RPMI7951 (cell line): Measurements from ENCODE around the gene XXYLT1. TPM values are rescaled to one million over a fixed set of nuclear protein-coding genes. Genes with fewer than 3 reads are reported as not detected.
A peak's percentile ranks its signal among the peaks of the same experiment; 100 is the strongest.
"Not testable (repeated sequence)": the region's sequence is repeated elsewhere in the genome, so short reads cannot be mapped to it uniquely, and the experiment has no call there.

ENCODE experiments used
- DNase-seq: peaks from one replicate; pipeline ENCODE4 v3.0.0-alpha.2; 2012; ENCODE audit warnings: low read depth
- total RNA-seq: library from RNA; depleted of rRNA; stranded (reverse); fragments of >200 nt; shearing (Covaris generic); gene quantifications from 2 replicates; pipeline ENCODE4 v1.2.3, GENCODE V29; 2014

XXYLT1 gene
- total RNA-seq, 1 experiment from 2014 or later, result 24.2 TPM

- DNase-seq, result peak; percentile 32
Measured at GRCh38 chr3:195226900-195227447, 44.0 kb downstream of the XXYLT1 start.

- no peak for DNase-seq
Measured at GRCh38 chr3:195226445-195226844, 44.5 kb downstream of the XXYLT1 start.

- DNase-seq, result no peak
Measured at GRCh38 chr3:195224980-195225580, 45.9 kb downstream of the XXYLT1 start.

- DNase-seq, result no peak
Measured at GRCh38 chr3:195224156-195224979, 46.6 kb downstream of the XXYLT1 start.

- DNase-seq, result no peak
Measured at GRCh38 chr3:195221876-195222617, 48.9 kb downstream of the XXYLT1 start.

GRCh38 chr3:195221015-195221853 lies 49.7 kb downstream of the XXYLT1 start:
- peak; percentile 69 for DNase-seq

GRCh38 chr3:195219351-195220230 lies 51.4 kb downstream of the XXYLT1 start:
- no peak for DNase-seq

GRCh38 chr3:195218331-195218730 lies 52.6 kb downstream of the XXYLT1 start:
- not testable (repeated sequence) for DNase-seq

GRCh38 chr3:195215576-195215975 lies 55.4 kb downstream of the XXYLT1 start:
- not testable (repeated sequence) for DNase-seq

- no peak for DNase-seq
Measured at GRCh38 chr3:195214381-195214780, 56.6 kb downstream of the XXYLT1 start.

GRCh38 chr3:195213639-195214315 lies 57.2 kb downstream of the XXYLT1 start:
- DNase-seq, result no peak

- no peak for DNase-seq
Measured at GRCh38 chr3:195212749-195213375, 58.1 kb downstream of the XXYLT1 start.

GRCh38 chr3:195212033-195212748 lies 58.8 kb downstream of the XXYLT1 start:
- no peak for DNase-seq

- peak; percentile 79 for DNase-seq
Measured at GRCh38 chr3:195210266-195210973, 60.5 kb downstream of the XXYLT1 start.

- DNase-seq, result peak; percentile 59
Measured at GRCh38 chr3:195209847-195210265, 61.1 kb downstream of the XXYLT1 start.

- no peak for DNase-seq
Measured at GRCh38 chr3:195209083-195209846, 61.7 kb downstream of the XXYLT1 start.

- DNase-seq, result no peak
Measured at GRCh38 chr3:195208631-195209030, 62.3 kb downstream of the XXYLT1 start.
